B cell (primary cell): ENCODE data around the gene CNTNAP2.

Experiments used
- EZH2 ChIP-seq: IDR thresholded peaks from 2 replicates; pipeline ENCODE4 v1.6.1; 2012; ENCODE audit warnings: borderline replicate concordance, low read depth, mild to moderate bottlenecking, moderate library complexity, low read length; ENCODE audit not compliant: insufficient read depth, poor library complexity, severe bottlenecking
- TF ChIP-seq, protein P1 (sequence below): fragments of 200-600 bp; IDR thresholded peaks from one replicate; pipeline ENCODE4 v1.8.0; 2022; ENCODE audit warnings: antibody characterized with exemption, mild to moderate bottlenecking

DNA sequence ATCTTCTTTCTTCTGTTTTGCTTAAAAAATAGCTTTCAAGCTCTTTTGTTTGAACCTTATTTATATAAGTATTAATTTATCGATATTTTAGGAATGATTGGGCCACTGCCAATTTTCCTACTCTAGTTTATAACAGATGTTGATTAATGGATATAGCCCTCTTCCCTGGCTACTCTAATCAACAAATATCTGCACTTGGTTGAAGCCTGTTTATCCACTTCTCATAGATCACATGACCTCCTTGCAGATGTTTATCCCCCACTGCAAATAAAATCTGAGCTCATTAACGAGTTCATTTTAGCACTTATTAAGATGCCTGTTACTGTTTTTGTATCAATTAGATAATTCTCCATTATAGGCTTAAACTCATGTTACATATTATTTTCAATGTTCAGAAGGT is 715.3 kb downstream of the CNTNAP2 start:
- TF ChIP-seq, protein P1, sequence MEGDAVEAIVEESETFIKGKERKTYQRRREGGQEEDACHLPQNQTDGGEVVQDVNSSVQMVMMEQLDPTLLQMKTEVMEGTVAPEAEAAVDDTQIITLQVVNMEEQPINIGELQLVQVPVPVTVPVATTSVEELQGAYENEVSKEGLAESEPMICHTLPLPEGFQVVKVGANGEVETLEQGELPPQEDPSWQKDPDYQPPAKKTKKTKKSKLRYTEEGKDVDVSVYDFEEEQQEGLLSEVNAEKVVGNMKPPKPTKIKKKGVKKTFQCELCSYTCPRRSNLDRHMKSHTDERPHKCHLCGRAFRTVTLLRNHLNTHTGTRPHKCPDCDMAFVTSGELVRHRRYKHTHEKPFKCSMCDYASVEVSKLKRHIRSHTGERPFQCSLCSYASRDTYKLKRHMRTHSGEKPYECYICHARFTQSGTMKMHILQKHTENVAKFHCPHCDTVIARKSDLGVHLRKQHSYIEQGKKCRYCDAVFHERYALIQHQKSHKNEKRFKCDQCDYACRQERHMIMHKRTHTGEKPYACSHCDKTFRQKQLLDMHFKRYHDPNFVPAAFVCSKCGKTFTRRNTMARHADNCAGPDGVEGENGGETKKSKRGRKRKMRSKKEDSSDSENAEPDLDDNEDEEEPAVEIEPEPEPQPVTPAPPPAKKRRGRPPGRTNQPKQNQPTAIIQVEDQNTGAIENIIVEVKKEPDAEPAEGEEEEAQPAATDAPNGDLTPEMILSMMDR: no peak
- TF ChIP-seq EZH2: no peak
